Measurements from ENCODE around the gene AP4B1.

- TF ChIP-seq TOX (CRISPR knock-in tag; IDR thresholded peaks at IDR 0.05; ENCODE audit: borderline replicate concordance) (no peak), RARB (CRISPR knock-in tag; IDR thresholded peaks at IDR 0.05) (no peak), PATZ1 (CRISPR knock-in tag; IDR thresholded peaks at IDR 0.05; ENCODE audit: borderline replicate concordance) (no peak), ESRRG (CRISPR knock-in tag; IDR thresholded peaks at IDR 0.05) (no peak), OSR1 (CRISPR knock-in tag; IDR thresholded peaks at IDR 0.05) (no peak), BACH2 (CRISPR knock-in tag; IDR thresholded peaks at IDR 0.05; ENCODE audit: borderline replicate concordance) (no peak), ISL1 (CRISPR knock-in tag; IDR thresholded peaks at IDR 0.05) (no peak), SNAI2 (CRISPR knock-in tag; IDR thresholded peaks at IDR 0.05) (no peak), ZC3H10 (CRISPR knock-in tag; IDR thresholded peaks at IDR 0.05) (no peak), ZFP3 (CRISPR knock-in tag; IDR thresholded peaks at IDR 0.05) (no peak), CSDC2 (CRISPR knock-in tag; IDR thresholded peaks at IDR 0.05) (no peak), POU6F1 (CRISPR knock-in tag; IDR thresholded peaks at IDR 0.05; ENCODE audit: borderline replicate concordance, low read depth) (no peak), PPARA (CRISPR knock-in tag; IDR thresholded peaks at IDR 0.05; ENCODE audit: borderline replicate concordance) (no peak)
Observed at GRCh38 chr1:113903501-113904292, 902 bp downstream of the AP4B1 start.

Data from SK-N-SH treated with all-trans-retinoic acid at 6 μM for 48 hours (cell line).